UCSD-AML1 (cell line): Measurements from ENCODE around the gene VPS13A.
"Not testable (repeated sequence)": the region's sequence is repeated elsewhere in the genome, so short reads cannot be mapped to it uniquely, and the experiment has no call there.

Source experiments
- DNase-seq: peaks from one replicate; lab custom pipeline; 2025; ENCODE audit not compliant: unreplicated experiment; lab: John Stamatoyannopoulos, UW

Gene VPS13A

GRCh38 chr9:77291714-77292113, 114.4 kb downstream of the VPS13A start:
- DNase-seq, result no peak

GRCh38 chr9:77293949-77294348, 116.6 kb downstream of the VPS13A start:
- DNase-seq, result no peak

GRCh38 chr9:77304543-77304942, 127.2 kb downstream of the VPS13A start:
- DNase-seq, result no peak

GRCh38 chr9:77305622-77306400, 128.5 kb downstream of the VPS13A start:
- no peak for DNase-seq

GRCh38 chr9:77307166-77307565, 129.8 kb downstream of the VPS13A start:
- no peak for DNase-seq

GRCh38 chr9:77316058-77316457, 138.7 kb downstream of the VPS13A start:
- no peak for DNase-seq

GRCh38 chr9:77325058-77325457, 147.7 kb downstream of the VPS13A start:
- no peak for DNase-seq

- DNase-seq, result no peak
Measured at GRCh38 chr9:77328102-77328501, 150.8 kb downstream of the VPS13A start.

- no peak for DNase-seq
Measured at GRCh38 chr9:77370064-77370463, 192.7 kb downstream of the VPS13A start.

GRCh38 chr9:77374266-77374665, 196.9 kb downstream of the VPS13A start:
- no peak for DNase-seq

GRCh38 chr9:77375956-77376532, 198.7 kb downstream of the VPS13A start:
- no peak for DNase-seq

- DNase-seq, result no peak
Measured at GRCh38 chr9:77384406-77384805, 207.1 kb downstream of the VPS13A start.

- no peak for DNase-seq
Measured at GRCh38 chr9:77386187-77386586, 208.9 kb downstream of the VPS13A start.

GRCh38 chr9:77391834-77392233, 214.5 kb downstream of the VPS13A start:
- no peak for DNase-seq

GRCh38 chr9:77392328-77392727, 215.0 kb downstream of the VPS13A start:
- no peak for DNase-seq

- DNase-seq, result not testable (repeated sequence)
Measured at GRCh38 chr9:77398581-77398980, 221.2 kb downstream of the VPS13A start.

GRCh38 chr9:77399964-77400363, 222.6 kb downstream of the VPS13A start:
- no peak for DNase-seq

- DNase-seq, result no peak
Measured at GRCh38 chr9:77402286-77402685, 225.0 kb downstream of the VPS13A start.

- DNase-seq, result no peak
Measured at GRCh38 chr9:77403239-77403638, 225.9 kb downstream of the VPS13A start.

GRCh38 chr9:77408521-77408920, 231.2 kb downstream of the VPS13A start:
- DNase-seq, result not testable (repeated sequence)

- DNase-seq, result no peak
Measured at GRCh38 chr9:77417566-77417965, 240.2 kb downstream of the VPS13A start.

- DNase-seq, result no peak
Measured at GRCh38 chr9:77418226-77418625, 240.9 kb downstream of the VPS13A start.

GRCh38 chr9:77420641-77421040, 243.3 kb downstream of the VPS13A start:
- DNase-seq, result no peak
